HG03439 (cell line): ENCODE measurements around the gene CDC23.
A peak's percentile ranks its signal among the peaks of the same experiment; 100 is the strongest.
"Not testable (repeated sequence)": the region's sequence is repeated elsewhere in the genome, so short reads cannot be mapped to it uniquely, and the experiment has no call there.

ENCODE experiments used
- ATAC-seq: cut with Tn5 transposase; IDR thresholded peaks from one replicate; pipeline ENCODE4 v1.9.1; 2021; ENCODE audit warnings: mild to moderate bottlenecking, moderate library complexity; ENCODE audit not compliant: unreplicated experiment

The CDC23 gene

DNA sequence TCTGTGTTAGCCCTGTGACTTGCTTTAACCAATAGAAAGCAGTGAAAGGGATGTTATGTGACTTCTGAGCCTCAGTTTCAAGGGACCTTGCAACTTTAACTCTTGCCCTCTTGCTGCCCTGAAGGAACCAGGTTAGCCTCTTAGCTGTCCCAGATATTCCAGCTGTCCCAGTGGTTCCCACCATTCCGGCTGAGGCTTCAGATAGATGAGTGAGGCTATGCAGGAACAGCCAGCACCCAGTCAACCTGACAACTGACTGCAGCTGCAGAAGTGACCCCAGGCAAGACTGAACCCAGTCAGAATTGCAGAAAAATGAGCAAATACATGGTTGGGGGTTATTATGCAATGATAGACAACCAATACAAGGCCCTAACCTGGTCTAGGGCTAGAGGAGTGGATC is 10.4 kb upstream of the CDC23 start:
- no peak for ATAC-seq

DNA sequence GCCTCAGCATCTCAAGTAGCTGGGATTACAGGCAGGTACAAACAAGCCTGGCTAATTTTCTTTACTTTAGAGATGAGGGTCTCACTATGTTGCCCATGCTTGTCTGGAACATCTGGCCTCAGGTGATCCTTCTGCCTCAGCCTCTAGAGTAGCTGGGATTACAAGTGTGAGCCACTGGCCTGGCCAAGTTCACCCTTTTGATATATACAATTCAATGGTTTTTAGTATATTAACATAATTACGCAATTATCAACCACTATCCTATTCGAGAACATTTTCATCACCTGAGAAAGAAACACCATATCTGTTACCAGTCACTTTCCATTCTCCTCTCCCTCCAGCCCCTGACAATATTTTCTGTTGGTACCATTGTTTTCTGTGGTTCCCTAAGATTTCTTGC is 3.7 kb upstream of the CDC23 start:
- no peak for ATAC-seq

GRCh38 chr5:138212828-138213160 is 329 bp downstream of the CDC23 start:
- ATAC-seq: peak; percentile 14

DNA sequence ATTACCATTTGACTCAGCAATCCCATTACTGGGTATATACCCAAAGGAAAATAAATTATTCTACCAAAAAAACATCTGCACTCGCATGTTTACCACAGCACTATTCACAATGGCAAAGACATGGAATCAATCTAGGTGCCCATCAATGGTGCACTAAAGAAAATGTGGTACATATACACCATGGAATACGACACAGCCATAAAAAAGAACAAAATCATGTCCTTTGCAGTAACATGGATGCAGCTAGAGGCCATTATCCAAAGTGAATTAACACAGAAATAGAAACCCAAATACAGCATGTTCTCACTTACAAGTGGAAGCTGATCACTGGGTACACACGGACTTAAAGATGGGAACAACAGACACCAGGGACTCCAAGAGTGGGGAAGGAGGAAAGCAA is 2.1 kb downstream of the CDC23 start:
- no peak for ATAC-seq

DNA sequence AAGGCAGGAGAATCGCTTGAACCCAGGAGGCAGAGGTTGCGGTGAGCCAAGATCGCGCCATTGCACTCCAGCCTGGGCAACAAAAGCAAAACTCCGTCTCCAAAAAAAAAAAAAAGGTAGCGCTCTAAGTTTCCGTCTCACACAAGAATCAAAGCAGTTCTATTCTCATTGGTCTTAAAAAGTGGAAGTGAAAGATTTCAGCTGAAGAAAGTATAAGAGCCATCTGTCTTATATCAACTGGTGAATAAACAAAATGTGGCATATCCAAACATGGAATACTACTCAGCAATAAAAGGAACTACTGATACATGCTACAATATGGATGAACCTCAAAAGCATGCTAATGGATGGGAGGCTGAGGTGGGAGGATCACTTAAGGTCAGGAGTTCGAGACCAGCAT is 19.3 kb downstream of the CDC23 start:
- not testable (repeated sequence) for ATAC-seq

DNA sequence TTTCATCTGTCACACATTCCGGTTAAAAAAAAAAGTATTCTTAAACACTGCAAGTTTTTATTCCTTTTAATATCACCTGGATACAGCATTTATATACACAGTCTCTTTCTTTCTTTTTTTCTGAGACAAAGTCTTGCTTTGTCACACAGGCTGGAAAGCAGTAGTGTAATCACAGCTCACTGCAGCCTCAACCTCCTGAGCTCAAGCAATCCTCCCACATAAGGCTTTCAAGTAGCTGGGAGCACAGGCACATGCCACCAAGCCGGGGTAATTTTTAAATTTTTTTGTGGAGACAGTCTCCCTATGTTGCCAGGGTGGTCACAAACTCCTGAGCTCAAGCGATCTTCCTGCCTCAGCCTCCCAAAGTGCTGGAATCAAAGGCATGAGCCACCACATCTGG is 20.3 kb downstream of the CDC23 start:
- no peak for ATAC-seq

DNA sequence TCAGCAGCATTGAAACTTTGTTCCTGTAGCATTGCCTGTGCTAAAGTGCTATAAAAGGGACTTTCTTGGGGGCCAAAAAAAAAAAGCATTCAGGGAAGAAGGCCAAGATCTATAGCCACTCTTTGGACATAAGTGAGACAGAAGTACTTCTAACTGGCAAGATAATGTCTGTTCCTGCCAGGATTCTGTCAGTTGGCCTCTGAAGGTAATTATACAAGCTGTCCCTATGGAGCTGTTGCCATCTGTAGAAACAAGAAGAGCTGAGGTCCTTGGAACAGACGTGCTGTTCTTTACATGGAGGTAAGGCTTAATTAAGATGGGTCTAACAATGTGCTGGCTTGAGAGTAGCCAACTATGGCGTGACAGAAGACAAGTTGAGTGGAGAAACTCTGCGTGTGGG is 24.5 kb downstream of the CDC23 start:
- no peak for ATAC-seq

DNA sequence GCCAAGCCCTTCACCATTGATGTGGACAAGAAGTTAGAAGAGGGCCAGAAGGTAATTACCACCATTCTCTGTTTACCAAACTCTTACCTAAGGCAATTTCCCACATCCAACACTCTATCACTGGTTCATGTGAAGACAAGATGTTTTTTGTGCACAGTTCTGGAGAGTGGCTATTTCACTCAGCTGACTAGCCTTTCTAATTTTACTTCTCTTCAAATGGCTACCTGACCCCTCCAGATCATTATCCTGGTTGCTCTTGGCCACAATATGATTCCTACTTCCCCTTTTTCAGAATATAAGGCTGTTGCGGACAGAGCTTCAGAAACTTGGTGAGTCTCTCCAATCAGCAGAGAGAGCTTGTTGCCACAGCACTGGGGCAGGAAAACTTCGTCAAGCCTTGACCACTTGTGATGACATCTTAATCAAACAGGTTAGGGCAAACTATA is 27.1 kb downstream of the CDC23 start:
- no peak for ATAC-seq

GRCh38 chr5:138182808-138183207 is 30.3 kb downstream of the CDC23 start:
- ATAC-seq: no peak

GRCh38 chr5:138180841-138181240 is 32.3 kb downstream of the CDC23 start:
- no peak for ATAC-seq

GRCh38 chr5:138180183-138180782 is 32.8 kb downstream of the CDC23 start:
- no peak for ATAC-seq

- ATAC-seq: no peak
Measured at GRCh38 chr5:138179277-138179857, 33.8 kb downstream of the CDC23 start.

- peak; percentile 81 for ATAC-seq
Measured at GRCh38 chr5:138178516-138179276, 34.4 kb downstream of the CDC23 start, which contains the start of the genes BRD8 and KIF20A. BRD8 (minus strand) TSS chr5:138178630; CDS start chr5:138178614, 16 bp downstream. KIF20A (plus strand) TSS chr5:138179112; CDS start chr5:138179681, 569 bp downstream.

DNA sequence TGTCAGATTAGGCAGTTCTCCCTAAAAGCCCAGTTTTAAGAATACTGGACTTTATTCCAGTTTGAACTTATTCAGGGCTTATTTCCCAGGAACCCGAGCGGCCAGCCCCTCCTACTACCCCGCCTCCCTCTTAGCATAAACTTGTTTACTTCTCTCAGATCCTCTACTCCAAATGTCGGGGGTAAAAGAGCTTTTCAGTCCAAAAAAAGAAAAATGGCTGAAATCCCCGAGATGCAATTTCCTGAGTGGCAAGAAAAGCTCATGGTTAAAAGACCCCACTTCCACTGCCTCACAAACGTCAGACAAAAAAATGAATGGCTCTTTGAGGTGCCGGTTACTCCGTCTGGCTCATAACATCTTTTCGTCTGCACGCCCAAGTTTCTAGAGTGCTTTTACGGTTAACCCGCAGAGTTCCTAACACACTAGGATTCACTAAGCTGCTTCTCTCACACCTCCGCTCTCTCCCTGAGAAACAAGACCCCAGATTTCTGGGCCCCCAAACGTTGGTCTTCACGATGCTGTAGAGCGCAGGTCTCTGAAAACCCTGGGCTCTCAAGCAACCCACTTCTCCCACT is 35.1 kb downstream of the CDC23 start:
- ATAC-seq: peak; percentile 3

DNA sequence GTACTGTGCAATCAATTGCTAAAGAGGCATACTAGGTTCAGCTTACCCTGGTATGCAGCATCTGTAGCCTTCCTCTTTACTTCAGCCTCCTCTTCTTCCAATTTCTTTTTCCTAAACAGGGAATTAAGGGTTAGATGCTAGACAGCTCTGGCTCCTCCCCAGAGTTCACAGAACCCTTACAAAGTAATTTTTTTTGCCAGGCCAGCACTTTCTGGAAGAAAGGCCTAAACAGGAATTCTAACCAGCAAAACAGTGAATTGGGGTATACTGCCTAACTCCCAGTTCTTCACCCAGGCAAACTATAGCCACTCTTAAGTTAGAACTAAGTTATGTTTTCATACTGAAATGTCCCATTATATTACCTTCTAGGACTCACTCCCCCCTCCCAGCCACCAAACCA is 42.8 kb downstream of the CDC23 start:
- ATAC-seq: no peak

DNA sequence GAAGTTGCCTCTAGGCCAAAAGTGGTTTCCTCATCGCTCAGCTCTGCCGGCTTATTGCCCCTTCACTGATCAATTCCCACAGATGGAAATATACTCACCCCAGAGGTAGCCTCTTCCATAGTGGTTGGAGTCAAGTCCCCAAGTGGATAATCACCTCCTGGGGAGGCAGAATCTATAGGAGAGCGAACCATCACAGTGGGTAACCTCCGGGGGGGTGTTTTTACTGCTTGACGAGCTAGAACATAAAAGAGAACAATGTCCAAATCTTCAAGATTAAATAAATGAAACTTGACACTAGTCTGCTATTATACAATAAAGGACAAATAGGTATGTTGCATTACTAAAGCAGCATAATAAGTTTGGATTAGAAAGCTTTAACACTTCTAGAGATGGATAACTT is 44.0 kb downstream of the CDC23 start:
- no peak for ATAC-seq

DNA sequence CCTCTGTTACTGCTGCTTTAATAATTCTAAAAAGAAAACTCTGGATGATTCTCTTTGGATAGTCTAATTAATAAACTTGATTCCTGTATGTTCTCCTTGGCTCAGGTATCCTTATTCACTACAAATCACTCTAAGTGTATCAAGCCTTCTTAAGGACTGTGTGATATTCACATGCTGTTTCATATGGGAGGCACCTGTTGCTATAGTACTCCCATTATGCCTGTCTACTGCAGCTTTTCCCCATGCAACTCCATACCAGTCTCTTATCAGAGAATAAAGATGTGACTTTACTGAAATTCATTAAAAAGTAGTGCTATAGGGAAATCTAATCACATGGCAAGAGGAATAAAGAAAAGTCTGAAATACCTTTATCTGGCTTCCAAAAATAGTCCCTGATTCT is 49.4 kb downstream of the CDC23 start:
- no peak for ATAC-seq

DNA sequence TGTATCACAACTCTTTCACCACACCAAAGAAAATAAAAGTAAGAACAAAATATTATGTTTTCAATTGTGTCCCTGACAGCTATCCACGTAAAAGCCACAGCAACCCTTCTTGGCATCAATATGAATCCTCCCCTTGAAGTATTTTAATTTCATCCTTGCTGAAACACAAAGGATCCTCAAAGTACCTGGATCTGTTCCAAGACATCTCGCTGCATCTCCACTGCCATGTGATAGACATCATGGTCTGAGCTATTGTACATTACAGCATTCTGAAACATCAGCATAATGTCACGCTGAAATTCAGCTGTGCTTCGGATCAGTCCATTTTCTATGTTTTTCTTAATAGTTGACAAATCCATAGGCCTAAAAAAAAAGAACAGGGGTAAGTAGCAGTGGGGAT is 52.4 kb downstream of the CDC23 start:
- ATAC-seq: no peak

- ATAC-seq: no peak
Measured at GRCh38 chr5:138159666-138160065, 53.5 kb downstream of the CDC23 start.

GRCh38 chr5:138157626-138158025 is 55.5 kb downstream of the CDC23 start:
- ATAC-seq: no peak

DNA sequence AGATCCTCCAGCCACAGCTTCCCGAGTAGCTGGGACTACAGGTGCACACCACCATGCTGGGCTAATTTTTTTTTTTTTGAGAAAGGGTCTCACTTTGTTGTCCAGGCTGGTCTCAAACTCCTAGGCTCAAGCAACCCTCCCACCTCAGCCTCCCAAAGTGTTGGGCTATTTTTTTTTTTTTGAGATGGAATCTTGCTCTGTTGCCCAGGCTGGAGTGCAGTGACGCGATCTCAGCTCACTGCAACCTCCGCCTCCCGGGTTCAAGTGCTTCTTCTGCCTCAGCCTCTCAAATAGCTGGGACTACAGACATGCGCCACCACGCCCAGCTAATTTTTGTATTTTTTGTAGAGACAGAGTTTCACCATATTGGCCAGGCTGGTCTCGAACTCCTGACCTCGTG is 57.1 kb downstream of the CDC23 start:
- not testable (repeated sequence) for ATAC-seq

DNA sequence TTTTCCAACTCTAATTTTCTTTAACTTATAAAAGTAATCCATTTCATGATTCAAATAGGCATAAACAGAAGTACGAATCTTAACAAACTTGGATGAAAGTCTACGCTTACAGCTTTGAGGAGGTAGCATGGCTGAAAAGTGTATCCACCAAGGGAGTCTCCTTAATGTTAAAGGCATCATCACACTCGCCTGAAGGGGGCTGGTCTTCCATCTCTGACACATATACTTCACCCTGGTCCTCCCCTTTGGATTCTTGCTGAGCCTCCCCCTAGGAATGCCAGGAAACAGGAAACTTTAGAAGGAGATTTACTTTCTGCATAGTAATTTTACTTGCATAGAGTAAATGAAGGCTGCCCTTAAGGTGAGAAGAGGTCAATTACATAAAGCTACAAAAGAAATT is 63.6 kb downstream of the CDC23 start:
- ATAC-seq: no peak
